ENCODE measurements around the gene CPN2. TPM values are rescaled to one million over a fixed set of nuclear protein-coding genes. Genes with fewer than 3 reads are reported as not detected.

The CPN2 gene
- total RNA-seq, 4 donors from 2014 or later, result not detected

DNA sequence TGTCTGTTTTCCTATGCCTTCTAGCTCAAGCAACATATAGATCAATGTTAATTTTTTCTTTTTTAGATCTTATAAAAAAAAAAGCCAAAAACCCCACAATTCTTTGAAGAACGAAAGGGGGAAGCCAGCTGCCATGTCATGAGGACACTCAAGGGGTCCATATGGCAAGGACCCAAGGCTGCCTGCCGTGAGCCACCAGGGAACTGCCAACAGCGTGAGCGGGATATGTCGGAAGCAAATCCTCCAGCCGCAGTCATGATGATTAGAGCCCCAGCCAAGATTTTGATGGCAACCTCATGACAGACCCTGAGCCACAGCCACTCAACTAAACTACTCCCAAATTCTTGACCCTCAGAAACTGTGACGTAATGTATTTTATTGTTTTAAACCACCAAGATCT lies 41.4 kb upstream of the CPN2 start:
- Histone ChIP-seq H3K9me3 (peaks cover 0 to 9% (median 0%) of the 10 kb centered on the region in 4 donors), H3K4me3 (no peak overlapping the region), H3K27ac (replicated peaks in 1 of 4) (no peak overlapping the region), H3K4me1 (peaks cover 4 to 20% (median 15%) of the 10 kb centered on the region in 4 donors), H3K27me3 (peaks cover 0 to 25% (median 3%) of the 10 kb centered on the region in 4 donors), H3K36me3 (no peaks in the 10 kb centered on the region)
- TF ChIP-seq, protein P1, sequence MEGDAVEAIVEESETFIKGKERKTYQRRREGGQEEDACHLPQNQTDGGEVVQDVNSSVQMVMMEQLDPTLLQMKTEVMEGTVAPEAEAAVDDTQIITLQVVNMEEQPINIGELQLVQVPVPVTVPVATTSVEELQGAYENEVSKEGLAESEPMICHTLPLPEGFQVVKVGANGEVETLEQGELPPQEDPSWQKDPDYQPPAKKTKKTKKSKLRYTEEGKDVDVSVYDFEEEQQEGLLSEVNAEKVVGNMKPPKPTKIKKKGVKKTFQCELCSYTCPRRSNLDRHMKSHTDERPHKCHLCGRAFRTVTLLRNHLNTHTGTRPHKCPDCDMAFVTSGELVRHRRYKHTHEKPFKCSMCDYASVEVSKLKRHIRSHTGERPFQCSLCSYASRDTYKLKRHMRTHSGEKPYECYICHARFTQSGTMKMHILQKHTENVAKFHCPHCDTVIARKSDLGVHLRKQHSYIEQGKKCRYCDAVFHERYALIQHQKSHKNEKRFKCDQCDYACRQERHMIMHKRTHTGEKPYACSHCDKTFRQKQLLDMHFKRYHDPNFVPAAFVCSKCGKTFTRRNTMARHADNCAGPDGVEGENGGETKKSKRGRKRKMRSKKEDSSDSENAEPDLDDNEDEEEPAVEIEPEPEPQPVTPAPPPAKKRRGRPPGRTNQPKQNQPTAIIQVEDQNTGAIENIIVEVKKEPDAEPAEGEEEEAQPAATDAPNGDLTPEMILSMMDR (IDR thresholded peaks at IDR 0.05), result no peak
- TF ChIP-seq POLR2A (IDR thresholded peaks at IDR 0.05; ENCODE audit: low read depth) (no peak), EP300 (IDR thresholded peaks at IDR 0.05) (no peak), POLR2AphosphoS5 (IDR thresholded peaks at IDR 0.05) (no peak)
- WGBS, result 90% methylated on average over 7 of the region's 7 CpGs
- intact Hi-C loops (cut with DNase I), result no loop called here
- DNase-seq (ENCODE audit: extremely low spot score), result no peak

DNA sequence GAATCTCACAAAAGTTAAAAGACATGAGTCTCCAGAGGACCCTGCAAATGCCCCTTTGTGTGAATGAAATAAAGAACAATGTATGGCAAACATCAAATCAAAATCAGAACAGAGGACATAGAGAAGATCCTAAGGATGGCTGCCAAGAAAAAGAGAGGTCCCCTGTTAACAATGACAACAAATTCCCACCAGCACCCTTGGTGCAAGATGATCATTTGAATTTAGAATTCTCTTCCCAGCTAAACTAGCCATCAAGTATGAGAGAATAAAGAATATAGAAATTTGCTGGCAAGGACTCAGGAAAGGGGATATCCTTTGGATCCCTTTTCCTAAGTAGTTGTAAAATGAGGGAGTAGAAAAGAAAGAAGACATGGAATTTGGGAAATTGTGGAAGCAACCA lies 39.7 kb upstream of the CPN2 start:
- intact Hi-C loops (cut with DNase I), result no loop called here
- TF ChIP-seq, protein P1 (IDR thresholded peaks at IDR 0.05), result no peak
- TF ChIP-seq EP300 (IDR thresholded peaks at IDR 0.05), result no peak
- no peak for TF ChIP-seq POLR2AphosphoS5 (IDR thresholded peaks at IDR 0.05)
- no peak for TF ChIP-seq POLR2A (IDR thresholded peaks at IDR 0.05; ENCODE audit: low read depth)
- H3K9me3 ChIP-seq, result peaks cover 0 to 9% (median 0%) of the 10 kb centered on the region in 4 donors

DNA sequence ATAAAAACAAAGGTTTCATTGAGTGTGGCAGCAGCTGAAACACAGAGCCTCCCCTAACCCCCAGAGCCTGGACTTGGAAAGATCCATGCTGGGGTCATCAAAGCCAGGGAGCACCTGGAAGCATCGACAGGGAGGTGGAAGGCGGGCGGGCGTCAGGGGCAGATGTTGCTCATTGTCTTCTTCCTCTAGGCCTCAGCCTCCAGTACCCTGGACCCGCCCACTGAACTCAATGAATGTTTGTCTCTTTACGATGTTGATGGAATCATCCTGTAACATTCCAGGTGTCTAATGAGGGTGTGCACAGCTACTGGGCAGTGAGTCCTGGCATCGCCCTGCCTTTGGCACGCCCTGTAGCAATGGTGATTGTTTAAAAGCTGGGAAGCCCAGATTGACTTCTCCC lies 38.1 kb upstream of the CPN2 start:
- H3K27ac ChIP-seq (replicated peaks in 1 of 4), result no peak overlapping the region
- H3K4me1 ChIP-seq, result no peaks in the 10 kb centered on the region
- H3K4me3 ChIP-seq, result no peak overlapping the region
- DNase-seq (ENCODE audit: extremely low spot score), result peak; percentile 80
- no peaks in the 10 kb centered on the region for H3K36me3 ChIP-seq
- peaks cover 0 to 9% (median 0%) of the 10 kb centered on the region in 4 donors for H3K9me3 ChIP-seq
- WGBS, result 86% methylated on average over 8 of the region's 8 CpGs
- intact Hi-C loops (cut with DNase I), result no loop called here
- H3K27me3 ChIP-seq, result peaks cover 0 to 8% (median 0%) of the 10 kb centered on the region in 4 donors
- TF ChIP-seq, protein P1 (IDR thresholded peaks at IDR 0.05), result no peak
- TF ChIP-seq POLR2A (IDR thresholded peaks at IDR 0.05; ENCODE audit: low read depth) (no peak), POLR2AphosphoS5 (IDR thresholded peaks at IDR 0.05) (no peak), EP300 (IDR thresholded peaks at IDR 0.05) (no peak)

More for the DNA sequence above, 39.7 kb upstream of the CPN2 start:
- H3K27ac ChIP-seq (replicated peaks in 1 of 4), result no peak overlapping the region
- no peak for DNase-seq (ENCODE audit: extremely low spot score)
- H3K4me3 ChIP-seq, result no peak overlapping the region
- peaks cover 0 to 8% (median 0%) of the 10 kb centered on the region in 4 donors for H3K27me3 ChIP-seq
- H3K36me3 ChIP-seq, result no peaks in the 10 kb centered on the region
- H3K4me1 ChIP-seq, result peaks cover 0 to 2% (median under 1%) of the 10 kb centered on the region in 4 donors

GRCh38 chr3:194387926-194388418 lies 36.8 kb upstream of the CPN2 start:
- Histone ChIP-seq H3K27ac (replicated peaks in 1 of 4) (no peak overlapping the region), H3K27me3 (peaks cover 0 to 8% (median 0%) of the 10 kb centered on the region in 4 donors), H3K36me3 (no peaks in the 10 kb centered on the region), H3K4me3 (no peak overlapping the region), H3K4me1 (no peaks in the 10 kb centered on the region), H3K9me3 (peaks cover 0 to 9% (median 0%) of the 10 kb centered on the region in 4 donors)
- WGBS, result 93% methylated on average over 8 of the region's 8 CpGs
- intact Hi-C loops (cut with DNase I), result no loop called here
- DNase-seq (ENCODE audit: extremely low spot score), result peak; percentile 68
- no peak for TF ChIP-seq POLR2AphosphoS5 (IDR thresholded peaks at IDR 0.05)

DNA sequence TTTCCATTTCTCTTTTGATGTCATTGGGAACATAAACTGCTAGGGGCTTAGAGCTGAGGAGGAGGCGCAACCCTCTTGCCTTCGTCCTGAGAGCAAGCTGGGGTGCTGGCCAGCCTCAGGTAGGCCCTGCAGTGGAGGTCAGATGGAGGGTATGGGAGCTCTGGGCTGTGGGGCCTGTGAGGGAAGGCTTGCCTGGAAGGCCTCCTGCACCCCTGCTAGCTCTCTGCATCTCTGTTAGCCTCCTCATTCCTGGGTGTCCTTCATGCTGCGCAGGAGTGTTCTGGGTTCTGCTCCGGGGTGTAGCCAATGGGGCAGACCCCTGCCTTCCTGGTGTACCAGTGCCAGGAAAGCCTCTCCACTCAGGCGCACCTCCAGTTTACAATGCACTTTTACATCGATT lies 36.1 kb upstream of the CPN2 start:
- Histone ChIP-seq H3K4me1 (no peaks in the 10 kb centered on the region), H3K27me3 (peaks cover 0 to 8% (median 0%) of the 10 kb centered on the region in 4 donors), H3K9me3 (peaks cover 0 to 9% (median 0%) of the 10 kb centered on the region in 4 donors), H3K36me3 (no peaks in the 10 kb centered on the region), H3K4me3 (no peak overlapping the region), H3K27ac (replicated peaks in 1 of 4) (no peak overlapping the region)
- intact Hi-C loops (cut with DNase I), result no loop called here
- DNase-seq (ENCODE audit: extremely low spot score), result peak; percentile 55
- TF ChIP-seq POLR2A (IDR thresholded peaks at IDR 0.05; ENCODE audit: low read depth), result no peak
- no peak for TF ChIP-seq POLR2AphosphoS5 (IDR thresholded peaks at IDR 0.05)
- TF ChIP-seq, protein P1 (IDR thresholded peaks at IDR 0.05), result no peak
- no peak for TF ChIP-seq EP300 (IDR thresholded peaks at IDR 0.05)
- 94% methylated on average over 6 of the region's 6 CpGs for WGBS

All from esophagus muscularis mucosa (tissue), 4 donors.